HG03442 (cell line): ENCODE data around the gene AADACL2.

Experiments used
- ATAC-seq: cut with Tn5 transposase; IDR thresholded peaks from one replicate; pipeline ENCODE4 v1.9.1; 2021; ENCODE audit warnings: mild to moderate bottlenecking, moderate library complexity; ENCODE audit not compliant: unreplicated experiment

AADACL2 gene, protein sequence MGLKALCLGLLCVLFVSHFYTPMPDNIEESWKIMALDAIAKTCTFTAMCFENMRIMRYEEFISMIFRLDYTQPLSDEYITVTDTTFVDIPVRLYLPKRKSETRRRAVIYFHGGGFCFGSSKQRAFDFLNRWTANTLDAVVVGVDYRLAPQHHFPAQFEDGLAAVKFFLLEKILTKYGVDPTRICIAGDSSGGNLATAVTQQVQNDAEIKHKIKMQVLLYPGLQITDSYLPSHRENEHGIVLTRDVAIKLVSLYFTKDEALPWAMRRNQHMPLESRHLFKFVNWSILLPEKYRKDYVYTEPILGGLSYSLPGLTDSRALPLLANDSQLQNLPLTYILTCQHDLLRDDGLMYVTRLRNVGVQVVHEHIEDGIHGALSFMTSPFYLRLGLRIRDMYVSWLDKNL

DNA sequence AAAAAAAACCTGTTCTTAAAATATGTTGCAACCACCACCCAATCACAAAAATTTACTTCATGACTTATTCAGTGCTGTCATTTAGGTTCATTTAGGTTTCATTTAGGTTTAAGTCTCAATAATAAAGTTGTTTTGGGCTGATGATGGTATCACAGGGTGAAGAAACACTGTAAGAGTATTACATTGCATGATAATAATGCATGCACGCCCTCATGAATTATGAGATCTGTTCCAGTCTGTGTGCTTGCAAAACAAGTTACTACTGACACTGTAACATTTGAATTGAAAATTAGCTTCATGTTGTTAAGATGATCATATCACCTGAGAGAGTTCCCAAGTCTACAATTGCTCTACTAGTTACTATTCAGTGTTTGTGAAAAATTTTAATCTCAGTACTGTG lies at the start of gene AADACL2:
Gene AADACL2 (plus strand): TSS at position 315 of the 400 bp plus-strand sequence. CDS start 109 bp downstream, outside the sequence.
- ATAC-seq = no peak

DNA sequence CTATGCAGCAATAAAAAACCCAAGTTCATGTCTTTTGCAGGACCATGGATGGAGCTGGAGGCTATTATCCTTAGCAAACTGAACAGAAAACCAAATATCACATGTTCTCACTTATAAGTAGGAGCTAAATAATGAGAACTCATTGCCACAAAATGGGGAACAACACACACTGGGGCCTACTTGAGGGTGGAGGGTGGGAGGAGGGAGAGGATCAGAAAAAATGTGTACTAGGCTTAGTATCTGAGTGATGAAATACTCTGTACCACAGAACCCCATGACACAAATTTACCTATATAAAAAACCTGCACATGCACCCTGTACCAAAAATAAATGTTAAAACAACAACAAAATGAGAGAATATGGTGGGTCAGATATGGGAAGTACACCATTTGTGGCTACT lies 49.6 kb upstream of the AADACL2 start:
- no peak for ATAC-seq

DNA sequence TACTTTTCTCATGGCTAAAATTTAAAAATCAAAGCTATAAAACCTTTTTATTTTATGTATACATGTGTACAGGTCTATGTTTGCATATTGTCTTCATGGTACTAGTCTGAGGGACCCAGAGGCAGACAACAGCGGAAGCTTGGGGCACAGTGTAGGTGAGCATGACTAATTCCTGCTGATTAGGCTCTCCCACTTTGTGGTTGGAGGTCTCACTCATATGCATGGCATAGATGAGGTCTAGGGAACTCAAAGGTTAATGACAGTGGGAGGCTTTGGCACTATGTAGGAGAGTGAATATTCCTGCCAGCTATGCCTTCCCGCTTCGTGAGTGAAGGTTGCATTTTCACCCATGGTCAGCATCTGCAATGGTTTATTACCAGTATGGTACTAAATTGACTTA lies 47.5 kb upstream of the AADACL2 start:
- ATAC-seq = no peak

DNA sequence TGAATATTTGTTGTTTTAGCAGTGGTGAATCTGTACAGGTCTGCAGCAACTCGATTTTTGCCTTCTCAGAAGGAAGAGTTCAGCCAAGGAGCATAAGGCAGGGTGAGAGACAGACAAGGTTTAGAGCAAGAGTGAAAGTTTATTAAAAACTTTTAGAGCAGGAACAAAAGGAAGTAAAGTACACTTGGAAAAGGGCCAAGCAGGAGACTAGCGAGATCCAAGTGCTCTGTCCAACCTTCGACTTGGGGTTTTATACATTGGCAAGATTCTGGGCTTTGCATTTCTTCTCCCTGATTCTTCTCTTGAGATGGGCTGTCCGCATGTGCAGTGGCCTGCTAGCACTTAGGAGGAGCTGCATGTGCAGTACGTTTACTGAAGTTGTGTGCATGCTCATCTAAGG lies 46.7 kb upstream of the AADACL2 start:
- no peak for ATAC-seq

DNA sequence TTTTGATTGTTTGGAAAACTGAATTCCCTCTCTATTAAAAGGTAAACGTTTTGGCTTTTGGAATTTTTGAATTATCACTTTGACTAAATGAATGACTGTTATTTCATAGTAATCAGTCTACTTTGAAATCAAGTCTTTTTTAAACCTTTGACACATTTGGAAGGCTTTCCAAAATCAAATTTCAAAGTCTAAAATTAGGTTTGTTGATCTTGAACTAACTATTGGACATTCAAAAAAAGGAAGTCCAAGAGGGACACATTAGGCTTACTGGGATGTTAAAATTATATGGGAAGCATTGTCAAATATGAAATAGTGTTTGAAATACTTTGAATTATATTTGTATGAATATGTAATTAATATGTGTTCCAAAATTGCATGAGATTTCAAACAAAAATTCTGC lies 45.2 kb upstream of the AADACL2 start:
- no peak for ATAC-seq

DNA sequence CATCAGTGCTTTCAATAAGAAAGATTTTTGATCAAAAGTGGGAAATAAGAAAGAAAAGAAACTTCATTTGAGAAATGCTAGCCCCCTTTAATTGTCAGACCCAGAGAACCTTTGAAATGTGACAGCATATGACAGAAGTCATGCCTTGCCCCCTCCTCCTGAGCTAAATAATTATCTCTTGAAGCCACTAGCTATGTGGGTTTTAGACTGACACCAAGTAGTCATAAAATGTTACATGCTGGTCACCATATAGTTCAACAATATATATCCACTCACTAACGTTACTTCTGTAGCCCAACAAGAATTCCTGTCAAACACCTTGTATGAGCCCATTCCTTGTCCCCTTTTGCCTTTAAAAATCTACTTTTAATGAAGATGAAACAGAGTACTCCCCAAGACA lies 43.1 kb upstream of the AADACL2 start:
- ATAC-seq = no peak

DNA sequence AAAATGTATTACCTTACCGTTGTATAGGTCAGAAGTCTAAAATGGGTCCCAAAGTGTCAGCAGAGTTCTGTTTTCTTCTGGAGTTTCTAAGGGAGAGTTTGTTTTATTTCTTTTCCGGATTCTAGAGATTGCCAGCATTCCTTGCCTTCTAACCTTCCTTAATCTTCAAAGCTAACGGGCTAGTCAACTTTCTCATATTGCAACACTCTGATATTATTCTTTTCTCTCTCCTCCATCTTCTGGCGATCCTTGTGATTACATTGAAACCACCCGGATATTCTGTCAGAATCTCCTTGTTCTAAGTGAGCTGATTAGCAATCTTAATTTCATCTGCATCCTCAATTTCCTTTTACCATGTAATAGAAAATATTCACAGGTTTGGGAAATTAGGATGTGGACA lies 36.2 kb upstream of the AADACL2 start:
- no peak for ATAC-seq

DNA sequence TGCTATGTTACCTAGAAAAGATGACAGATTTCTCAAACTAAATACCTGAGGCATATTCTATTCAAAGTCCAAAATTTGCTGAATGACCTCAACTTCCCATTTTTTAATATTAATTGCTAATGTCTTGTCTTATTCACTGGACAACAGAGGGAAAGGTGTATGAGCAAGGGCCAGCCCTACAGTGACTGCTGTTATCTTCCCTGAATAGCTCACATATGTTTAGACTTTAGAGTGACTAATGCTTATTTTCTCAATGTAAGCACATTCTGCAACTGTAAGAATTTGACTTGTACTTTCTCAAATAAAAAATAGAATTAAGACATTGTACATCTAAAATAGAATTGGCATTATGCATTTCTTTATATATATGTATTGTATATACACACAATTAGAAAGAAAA lies 26.5 kb upstream of the AADACL2 start:
- ATAC-seq = no peak

DNA sequence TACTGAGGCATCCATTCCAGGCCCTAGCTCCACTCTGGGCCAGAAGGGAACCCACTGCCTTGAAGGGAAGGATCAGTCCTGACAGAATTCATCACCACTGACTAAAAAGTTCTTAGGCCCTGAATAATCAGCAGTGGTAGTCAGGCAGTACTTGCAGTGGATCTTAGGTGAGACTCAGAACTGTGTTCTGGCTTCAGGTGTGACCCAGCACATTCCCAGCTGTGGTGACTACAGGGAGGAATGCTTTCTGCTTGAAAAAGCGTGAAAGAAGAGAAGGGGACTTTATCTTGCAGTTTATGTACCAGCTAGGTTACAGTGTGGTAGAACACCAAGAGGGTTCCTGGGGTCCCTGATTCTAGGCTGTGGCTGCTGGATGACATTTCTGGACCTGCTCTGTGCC lies 24.9 kb upstream of the AADACL2 start:
- no peak for ATAC-seq

DNA sequence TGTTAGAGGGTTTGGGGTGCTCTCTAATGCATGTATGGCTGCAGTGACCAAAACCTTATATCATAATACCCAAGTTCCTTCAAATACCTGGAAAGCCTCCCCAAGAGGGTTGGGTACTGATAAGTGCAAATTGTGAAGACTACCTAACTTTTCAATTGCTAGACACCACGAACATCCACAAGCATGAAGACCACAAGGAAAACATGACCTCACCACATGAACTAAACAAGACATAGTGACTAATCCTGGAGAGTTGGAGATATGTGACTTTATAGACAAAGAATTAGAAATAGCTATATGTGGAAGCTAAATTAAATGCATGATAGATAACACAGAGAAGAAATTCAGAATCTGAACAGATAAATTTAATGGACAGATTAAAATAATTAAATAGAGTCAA lies 23.9 kb upstream of the AADACL2 start:
- ATAC-seq = no peak

DNA sequence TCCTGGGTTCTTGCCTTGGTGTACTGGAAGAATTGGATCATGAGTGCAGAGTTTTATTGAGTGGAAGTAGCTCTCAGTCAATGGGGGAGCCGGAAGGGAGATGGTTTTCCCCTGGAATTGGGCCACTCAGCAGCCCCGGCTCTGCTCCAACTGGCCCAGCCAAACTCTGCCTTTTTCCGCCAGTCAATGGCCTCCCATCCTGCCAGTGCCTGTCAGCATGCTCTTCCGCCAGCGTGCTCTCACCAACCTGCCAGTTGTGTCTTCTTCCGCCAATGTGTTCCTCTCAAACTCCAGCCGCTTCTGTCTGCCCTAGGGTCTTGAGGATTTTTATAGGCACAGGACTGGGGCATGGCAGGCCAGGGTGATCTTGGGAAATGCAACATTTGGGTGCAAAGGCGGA lies 12.4 kb upstream of the AADACL2 start:
- ATAC-seq = no peak

DNA sequence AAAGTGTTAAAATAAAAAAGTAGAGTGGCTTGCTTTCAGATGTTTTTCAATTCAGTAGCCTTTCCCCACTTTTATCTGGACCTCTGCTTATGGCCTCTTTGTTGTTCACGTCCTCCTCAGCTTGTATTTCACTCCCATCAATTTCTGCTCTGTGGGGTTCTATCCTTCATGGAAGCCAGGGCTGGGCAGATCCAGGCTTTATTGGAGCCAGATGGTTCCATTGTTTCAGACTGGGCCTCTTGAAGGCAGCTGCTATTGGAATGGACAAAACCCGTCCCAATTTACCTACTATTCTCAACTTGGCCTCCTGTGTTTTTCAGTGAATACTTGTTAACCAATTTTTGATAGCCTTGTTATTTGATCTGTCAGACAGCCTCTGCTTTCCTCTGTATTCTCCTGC lies 10.9 kb upstream of the AADACL2 start:
- ATAC-seq = no peak

DNA sequence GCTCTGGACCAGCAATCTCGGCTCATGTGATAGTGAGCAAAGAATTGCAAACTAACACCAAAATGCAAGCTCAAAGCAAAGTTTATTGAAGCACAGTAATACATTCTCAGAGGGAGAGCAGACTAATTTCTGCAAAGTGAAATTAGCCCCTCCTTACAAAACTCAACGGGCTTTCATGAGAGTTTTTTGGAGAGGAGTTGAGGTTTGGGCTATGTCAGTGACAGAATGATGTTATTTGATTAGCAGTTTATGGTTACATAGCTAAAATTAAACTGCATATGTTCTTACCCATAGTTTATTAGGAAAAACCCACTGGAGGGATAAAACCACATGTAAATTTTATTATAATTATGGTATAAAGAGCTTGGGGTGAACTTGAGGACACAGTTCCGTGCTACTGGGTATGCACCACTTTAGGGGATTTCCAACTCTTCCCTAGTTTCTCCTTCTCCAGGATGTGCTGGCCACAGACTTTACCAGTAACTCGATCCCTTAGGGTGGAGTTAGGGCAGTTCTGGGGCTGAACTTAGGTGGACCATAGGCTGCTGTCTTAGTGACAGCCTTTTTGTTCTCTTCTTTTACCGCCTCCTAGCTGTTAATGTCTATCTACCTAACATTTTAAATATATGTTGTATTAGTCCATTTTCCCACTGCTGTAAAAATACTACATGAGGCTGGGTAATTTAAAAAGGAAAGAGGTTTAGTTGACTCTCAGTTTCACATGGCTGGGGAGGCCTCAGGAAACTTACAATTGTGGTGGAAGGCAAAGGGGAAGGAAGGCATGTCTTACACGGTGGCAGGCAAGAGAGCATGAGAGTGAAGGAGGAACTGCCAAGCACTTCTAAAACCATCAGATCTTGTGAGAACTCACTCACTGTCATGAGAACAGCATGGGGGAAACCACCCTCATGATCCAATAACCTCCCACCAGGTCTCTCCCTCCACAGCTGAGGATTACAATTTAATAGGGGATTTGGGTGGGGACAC lies 8.9 kb upstream of the AADACL2 start:
- ATAC-seq = no peak

DNA sequence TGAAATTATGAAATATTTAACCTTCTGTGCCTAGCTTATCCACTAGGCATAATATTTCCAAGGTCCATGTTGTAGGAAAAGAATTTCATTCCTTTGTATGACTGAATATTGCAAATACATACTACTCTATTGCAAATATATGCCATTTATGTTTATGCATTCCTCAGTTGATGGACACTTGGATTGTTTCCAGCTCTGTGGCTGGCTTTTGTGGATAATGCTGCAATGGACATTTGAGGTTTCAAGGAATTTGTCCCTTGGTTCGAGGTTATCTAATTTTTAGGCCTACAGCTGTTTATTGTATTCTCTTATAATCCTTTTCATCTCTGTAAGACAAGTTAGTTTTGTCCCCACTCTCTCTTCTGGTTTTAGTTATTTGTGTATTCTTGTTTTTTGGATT lies 7.7 kb upstream of the AADACL2 start:
- no peak for ATAC-seq

DNA sequence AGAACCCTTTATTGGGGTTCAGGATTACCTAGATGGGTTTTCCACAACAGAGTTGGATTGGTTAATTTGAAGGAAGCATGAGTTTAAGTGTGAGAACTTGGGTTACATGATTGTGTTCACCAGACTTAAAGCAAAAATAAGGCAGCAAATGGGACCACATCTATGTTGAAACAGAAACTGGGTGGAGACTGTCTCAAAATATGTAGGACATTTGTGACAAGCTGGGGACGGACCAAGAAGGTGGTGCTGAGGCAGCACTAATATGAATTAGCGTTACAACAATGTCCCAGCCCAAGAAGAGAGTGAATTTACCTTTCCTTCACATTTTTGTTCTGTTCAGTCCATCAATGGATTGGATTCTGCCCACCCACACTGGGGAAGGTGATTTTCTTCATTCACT lies 866 bp upstream of the AADACL2 start:
- no peak for ATAC-seq

DNA sequence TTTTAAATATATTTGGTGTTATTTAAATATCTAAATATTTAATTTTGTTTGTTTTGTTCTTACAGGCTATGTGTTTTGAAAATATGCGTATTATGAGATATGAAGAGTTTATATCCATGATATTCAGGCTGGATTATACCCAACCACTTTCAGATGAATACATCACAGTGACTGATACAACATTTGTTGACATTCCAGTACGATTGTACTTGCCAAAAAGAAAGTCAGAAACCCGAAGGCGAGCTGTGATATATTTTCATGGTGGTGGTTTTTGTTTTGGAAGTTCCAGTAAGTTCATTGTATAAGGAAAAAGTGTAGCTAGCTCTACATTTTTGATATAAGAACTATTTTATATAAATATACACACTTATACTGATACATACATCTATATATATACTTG lies 6.9 kb downstream of the AADACL2 start:
- no peak for ATAC-seq

DNA sequence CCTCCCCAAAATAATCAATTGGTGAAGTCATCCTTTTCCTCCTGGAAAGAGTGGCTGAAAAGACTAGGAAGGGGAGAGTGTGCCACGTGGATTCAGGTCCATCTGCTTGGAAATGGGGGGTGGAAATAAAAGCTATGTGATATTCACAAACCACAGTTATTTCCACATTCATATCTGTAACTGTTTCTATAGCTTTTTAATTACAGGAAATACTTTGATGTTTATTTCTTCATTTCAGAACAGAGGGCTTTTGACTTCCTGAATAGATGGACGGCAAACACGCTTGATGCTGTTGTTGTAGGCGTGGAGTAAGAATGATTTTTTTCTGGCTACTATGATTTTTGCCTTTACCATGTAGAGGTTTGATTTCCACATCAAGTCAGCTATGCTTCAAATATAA lies 10.1 kb downstream of the AADACL2 start:
- ATAC-seq = no peak

DNA sequence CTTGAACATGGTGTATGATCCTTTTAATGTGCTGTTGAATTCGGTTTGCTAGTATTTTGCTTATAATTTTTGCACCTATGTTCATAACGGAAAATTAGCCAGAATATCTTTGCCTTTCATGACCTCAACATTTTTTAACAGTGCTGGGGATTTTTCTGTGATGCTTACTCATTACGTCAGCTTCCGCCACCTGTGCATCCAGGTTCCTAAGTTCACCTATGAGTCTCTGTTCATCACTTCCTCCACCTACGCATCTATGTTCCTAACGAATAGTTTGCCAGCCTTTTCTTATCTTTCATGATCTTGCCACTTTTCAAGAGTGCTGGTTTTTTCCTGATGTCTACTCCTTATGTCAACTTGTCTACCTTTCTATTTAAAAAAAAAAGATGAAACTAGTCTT lies 16.5 kb downstream of the AADACL2 start:
- ATAC-seq = no peak

DNA sequence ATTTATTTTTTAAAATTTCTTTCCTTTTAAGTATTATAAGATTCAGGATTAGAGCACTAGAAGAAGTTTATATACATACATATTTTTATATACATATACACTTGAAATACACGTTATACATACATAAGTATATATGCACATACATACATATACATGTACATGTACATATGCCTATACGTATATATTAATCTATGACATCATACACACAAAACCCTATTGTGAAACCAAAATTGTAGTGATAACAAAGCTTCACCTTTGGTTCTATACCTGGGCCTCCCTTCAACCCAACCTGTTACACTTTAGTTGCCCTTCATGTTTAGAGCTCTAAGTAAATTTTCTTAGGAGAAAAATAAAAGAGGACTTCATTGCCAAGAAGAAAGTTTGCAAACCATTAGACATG lies 17.0 kb downstream of the AADACL2 start:
- ATAC-seq = no peak

DNA sequence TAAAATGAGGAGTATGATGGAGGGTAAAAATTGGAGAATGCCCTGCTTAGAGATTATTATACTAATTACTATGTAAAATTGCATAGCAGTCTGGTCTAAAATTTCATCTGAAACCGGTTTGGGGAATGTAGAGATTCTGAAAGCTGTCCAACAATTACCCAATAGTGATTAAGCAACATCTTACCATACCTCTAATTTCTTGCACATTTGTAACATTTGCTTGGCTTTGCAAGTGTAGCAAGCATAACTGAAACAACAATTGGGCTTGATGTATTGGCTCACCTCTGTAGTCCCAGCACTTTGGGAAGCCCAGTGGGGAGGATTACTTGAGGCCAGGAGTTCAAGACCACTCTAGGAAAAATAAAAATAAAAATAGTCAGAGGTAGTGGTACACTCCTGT lies 17.4 kb downstream of the AADACL2 start:
- no peak for ATAC-seq

DNA sequence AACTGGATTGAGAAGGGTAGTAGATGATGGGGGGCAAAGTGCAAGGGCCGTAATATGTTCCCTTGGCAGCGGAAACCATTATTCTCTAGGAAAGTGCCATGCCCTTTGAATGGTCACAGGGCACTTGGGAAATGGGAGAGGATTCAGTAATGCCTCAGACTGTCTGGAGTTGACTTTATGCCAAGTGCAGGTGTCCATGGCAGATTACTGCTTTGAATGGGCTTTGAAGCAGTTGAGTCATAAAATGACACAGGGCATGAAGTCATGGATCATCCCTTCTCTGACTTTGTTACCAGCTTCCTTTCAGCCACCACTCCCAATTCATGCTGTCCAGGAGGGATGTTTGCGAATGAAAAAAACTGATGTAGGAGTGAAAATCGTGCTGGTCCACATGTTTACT lies 20.1 kb downstream of the AADACL2 start:
- ATAC-seq = no peak

DNA sequence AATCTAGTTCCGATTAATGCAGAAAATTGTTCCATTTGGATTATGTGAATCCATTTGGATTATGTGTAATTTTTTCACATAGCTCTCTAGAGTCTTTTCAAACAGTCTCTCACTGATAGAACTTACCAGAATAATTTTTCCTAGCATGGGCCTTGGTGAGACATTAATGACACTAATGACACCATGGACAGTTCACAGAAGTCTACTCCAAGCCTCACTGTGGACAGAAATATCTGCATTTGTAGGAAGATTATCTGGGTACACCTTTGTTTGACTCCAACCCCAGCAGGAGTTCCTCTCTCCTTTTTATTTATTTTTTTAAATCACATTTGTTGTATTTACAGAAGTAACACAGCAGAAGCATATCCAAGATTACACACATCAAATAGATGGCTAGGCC lies 27.9 kb downstream of the AADACL2 start:
- no peak for ATAC-seq
